Measurements from ENCODE around the gene FLRT1.

GRCh38 chr11:63999349-64000025, 36.2 kb upstream of the FLRT1 start:
- TF ChIP-seq CTCF (conservative IDR thresholded peaks at IDR 0.05) = no peak
- no peak for TF ChIP-seq EZH2 (IDR thresholded peaks at IDR 0.05; ENCODE audit: low read depth)
